Fibroblast of lung (primary cell): Measurements from ENCODE around the gene OFD1.

Experiments
- CTCF ChIP-seq, 2 donors: IDR thresholded peaks in 1 of 2; conservative IDR thresholded peaks in 1 of 2; 1 replicate in 1 of 2; 2 replicates in 1 of 2; pipeline ENCODE4 v1.5.1; 2011 to 2012; ENCODE audit warnings: low read length in 2 of 2, control low read depth in 1 of 2, inconsistent platforms in 1 of 2, low read depth in 1 of 2, mild to moderate bottlenecking in 1 of 2
- EZH2 ChIP-seq: IDR thresholded peaks from 2 replicates; pipeline ENCODE4 v1.5.1; 2012; ENCODE audit warnings: low read length, control low read depth, mild to moderate bottlenecking; ENCODE audit errors: missing control alignments

- TF ChIP-seq CTCF (conservative IDR thresholded peaks at IDR 0.05 in 1 of 2, IDR thresholded peaks at IDR 0.05 in 1 of 2; ENCODE audit: low read depth in 1 of 2, low read length in 2 of 2) (no peak), EZH2 (no peak)
Observed at GRCh38 chrX:13750812-13751211, 16.3 kb downstream of the OFD1 start.
